NB4 (cell line): ENCODE results near the gene SLC7A11.

Experiments used
- DNase-seq: peaks from one replicate; pipeline ENCODE4 v3.0.0; 2010; ENCODE audit warnings: low read depth
- H3K4me3 ChIP-seq: one replicate; pipeline ENCODE4 v1.5.1; 2011; ENCODE audit warnings: mild to moderate bottlenecking, low read depth, low read length, moderate library complexity
- MYC ChIP-seq: IDR thresholded peaks from 2 replicates; pipeline ENCODE4 v1.6.1; 2011; ENCODE audit warnings: low read depth, low read length
- POLR2A ChIP-seq: IDR thresholded peaks from 2 replicates; pipeline ENCODE4 v1.6.1; 2011; ENCODE audit warnings: mild to moderate bottlenecking; ENCODE audit not compliant: insufficient read length; ENCODE audit errors: extremely low read depth
- TF ChIP-seq, protein P1 (sequence below): IDR thresholded peaks from 2 replicates; pipeline ENCODE4 v1.6.1; 2011; ENCODE audit warnings: low read depth, low read length
- TF ChIP-seq, protein P2 (sequence below): IDR thresholded peaks from one replicate; pipeline ENCODE4 v1.5.1; 2012; ENCODE audit warnings: low read depth, low read length

Gene SLC7A11

DNA sequence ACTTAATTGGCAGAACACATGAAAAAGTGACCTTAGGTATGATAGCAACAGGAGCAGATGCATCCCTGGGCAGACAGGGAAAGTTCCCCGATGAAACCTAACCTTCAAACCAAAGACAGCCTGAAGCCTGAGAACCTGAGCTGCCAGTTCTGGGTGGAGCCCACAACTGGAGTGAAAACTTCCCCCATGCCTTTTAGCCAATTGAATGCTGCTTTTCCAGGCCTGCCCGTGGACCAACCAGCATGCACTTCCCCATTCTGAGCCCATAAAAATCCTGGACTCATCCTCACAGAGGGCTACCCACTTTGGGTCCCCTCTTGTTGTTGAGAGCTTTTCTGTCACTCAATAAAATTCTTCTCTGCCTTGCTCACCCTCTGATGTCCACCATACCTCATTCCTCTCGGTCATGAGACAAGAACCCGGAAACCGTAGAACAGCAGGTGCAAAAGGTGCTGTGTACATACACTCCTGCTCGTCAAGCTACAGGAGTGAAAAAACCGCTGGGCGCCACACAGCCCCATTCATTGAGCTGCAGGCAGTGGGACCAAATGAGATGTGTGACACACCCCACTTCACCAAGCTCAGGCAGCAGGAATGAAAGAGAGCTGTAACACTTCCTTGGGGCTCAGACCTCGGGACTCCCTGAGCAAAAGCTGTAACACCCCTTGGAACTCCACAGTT, 13.9 kb upstream of the SLC7A11 start:
- no peak for DNase-seq
- TF ChIP-seq, protein P1, sequence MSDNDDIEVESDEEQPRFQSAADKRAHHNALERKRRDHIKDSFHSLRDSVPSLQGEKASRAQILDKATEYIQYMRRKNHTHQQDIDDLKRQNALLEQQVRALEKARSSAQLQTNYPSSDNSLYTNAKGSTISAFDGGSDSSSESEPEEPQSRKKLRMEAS, result no peak
- TF ChIP-seq, protein P2, sequence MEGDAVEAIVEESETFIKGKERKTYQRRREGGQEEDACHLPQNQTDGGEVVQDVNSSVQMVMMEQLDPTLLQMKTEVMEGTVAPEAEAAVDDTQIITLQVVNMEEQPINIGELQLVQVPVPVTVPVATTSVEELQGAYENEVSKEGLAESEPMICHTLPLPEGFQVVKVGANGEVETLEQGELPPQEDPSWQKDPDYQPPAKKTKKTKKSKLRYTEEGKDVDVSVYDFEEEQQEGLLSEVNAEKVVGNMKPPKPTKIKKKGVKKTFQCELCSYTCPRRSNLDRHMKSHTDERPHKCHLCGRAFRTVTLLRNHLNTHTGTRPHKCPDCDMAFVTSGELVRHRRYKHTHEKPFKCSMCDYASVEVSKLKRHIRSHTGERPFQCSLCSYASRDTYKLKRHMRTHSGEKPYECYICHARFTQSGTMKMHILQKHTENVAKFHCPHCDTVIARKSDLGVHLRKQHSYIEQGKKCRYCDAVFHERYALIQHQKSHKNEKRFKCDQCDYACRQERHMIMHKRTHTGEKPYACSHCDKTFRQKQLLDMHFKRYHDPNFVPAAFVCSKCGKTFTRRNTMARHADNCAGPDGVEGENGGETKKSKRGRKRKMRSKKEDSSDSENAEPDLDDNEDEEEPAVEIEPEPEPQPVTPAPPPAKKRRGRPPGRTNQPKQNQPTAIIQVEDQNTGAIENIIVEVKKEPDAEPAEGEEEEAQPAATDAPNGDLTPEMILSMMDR, result no peak
- TF ChIP-seq MYC (no peak), POLR2A (no peak)
- H3K4me3 ChIP-seq, result no peak overlapping the region

DNA sequence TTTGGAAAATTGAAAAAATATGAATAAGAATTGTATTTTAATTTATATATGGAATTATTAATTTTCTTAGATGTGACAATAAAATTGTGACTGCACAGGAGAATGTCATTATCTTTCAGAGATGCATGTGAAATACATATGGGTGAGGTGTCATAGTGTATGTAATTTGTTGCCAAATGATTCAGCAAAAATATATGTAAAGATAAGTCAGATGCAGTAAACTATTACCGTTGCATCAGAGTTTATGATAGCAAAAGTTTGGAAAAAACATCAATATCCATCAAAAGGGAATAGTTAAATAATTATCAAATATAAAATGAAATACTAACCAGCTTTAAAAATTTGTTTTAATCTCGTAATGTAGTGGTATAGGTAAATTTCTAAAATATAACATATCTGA, 10.4 kb upstream of the SLC7A11 start:
- no peak for DNase-seq
- no peak overlapping the region for H3K4me3 ChIP-seq
- TF ChIP-seq, protein P1, result no peak
- TF ChIP-seq, protein P2, result no peak
- no peak for TF ChIP-seq POLR2A
- TF ChIP-seq MYC, result no peak

DNA sequence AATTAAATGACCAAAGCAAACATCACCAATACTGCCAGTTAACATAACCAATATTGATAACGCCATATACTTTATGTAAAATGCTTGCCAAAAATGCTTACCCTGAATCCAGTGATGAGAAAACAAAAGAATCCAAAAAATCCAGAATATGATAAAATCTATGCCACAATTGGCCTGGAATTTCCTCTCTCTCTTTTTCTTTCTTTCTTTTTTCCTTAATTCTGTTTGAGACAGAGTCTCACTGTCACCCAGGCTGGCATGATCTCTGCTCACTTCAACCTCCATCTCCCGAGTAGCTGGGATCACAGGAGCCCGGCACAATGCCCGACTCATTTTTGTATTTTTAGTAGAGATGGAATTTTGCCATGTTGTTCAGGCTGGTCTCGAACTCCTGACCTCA, 9.8 kb upstream of the SLC7A11 start:
- TF ChIP-seq, protein P2, result no peak
- TF ChIP-seq, protein P1, result no peak
- TF ChIP-seq POLR2A, result no peak
- TF ChIP-seq MYC, result no peak
- no peak for DNase-seq
- no peak overlapping the region for H3K4me3 ChIP-seq

DNA sequence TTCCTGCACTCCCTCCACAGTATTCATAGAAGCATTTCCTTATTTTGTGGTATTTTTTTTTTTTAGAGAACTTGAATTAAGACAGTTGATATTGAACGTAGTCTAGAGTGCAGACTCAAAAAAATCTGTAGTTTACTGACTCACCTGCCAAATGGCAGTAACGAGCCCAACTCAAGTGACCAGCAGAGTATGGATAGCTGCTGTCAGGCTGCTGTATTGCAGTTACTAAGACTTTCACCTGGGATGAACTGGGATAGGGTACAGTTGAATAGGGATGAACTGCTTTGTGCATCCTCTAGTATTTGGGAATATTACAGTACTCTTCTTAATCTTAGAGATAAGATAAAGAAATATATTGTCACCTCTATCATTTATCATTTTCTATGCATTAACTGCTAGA, 7.0 kb upstream of the SLC7A11 start:
- DNase-seq, result no peak
- TF ChIP-seq, protein P1, result no peak
- TF ChIP-seq POLR2A (no peak), MYC (no peak)
- TF ChIP-seq, protein P2, result no peak
- no peak overlapping the region for H3K4me3 ChIP-seq

DNA sequence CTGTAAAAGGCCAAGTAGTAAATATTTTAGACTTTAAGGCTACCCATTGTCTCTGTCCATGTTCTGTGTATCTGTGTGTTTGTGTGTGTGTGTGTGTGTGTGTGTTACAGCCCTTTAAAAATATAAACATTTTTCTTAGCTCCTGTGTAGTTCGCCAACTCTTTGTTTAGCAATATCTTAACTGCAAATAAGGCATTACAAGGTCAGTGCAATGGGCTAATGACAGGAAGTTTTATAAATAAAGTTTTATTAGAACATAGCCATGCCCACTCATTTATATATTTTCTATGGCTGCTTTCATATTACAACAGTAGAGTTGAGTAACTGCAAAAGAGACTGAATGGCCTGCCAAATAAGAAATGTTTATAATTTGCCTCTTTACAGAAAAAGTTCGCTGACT, 5.9 kb upstream of the SLC7A11 start:
- DNase-seq, result no peak
- TF ChIP-seq MYC (no peak), POLR2A (no peak)
- TF ChIP-seq, protein P2, result no peak
- TF ChIP-seq, protein P1, result no peak
- no peak overlapping the region for H3K4me3 ChIP-seq

DNA sequence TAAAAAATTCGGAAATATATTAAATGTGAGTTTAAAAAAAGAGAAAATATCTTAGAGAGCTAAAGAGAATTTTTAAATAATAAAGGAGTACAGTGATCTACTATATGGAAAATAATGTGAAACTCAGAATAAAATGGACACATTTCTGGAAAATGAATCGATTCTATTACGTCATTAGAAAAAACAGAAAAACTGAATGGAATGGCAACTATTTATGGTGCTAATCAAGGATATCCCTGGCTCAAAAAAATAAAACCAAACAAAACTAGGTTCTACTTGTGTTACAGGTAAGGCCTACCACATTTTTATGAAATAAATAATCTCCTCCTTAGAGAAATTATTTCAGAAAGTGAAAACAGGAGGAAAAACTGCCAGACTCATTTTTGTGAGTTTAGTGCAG, 5.5 kb upstream of the SLC7A11 start:
- no peak for DNase-seq
- TF ChIP-seq, protein P2, result no peak
- TF ChIP-seq, protein P1, result no peak
- no peak for TF ChIP-seq MYC
- TF ChIP-seq POLR2A, result no peak
- no peak overlapping the region for H3K4me3 ChIP-seq
